ENCODE results near the gene TTC4. TPM values are rescaled to one million over a fixed set of nuclear protein-coding genes. Genes with fewer than 3 reads are reported as not detected.

Gene TTC4, protein sequence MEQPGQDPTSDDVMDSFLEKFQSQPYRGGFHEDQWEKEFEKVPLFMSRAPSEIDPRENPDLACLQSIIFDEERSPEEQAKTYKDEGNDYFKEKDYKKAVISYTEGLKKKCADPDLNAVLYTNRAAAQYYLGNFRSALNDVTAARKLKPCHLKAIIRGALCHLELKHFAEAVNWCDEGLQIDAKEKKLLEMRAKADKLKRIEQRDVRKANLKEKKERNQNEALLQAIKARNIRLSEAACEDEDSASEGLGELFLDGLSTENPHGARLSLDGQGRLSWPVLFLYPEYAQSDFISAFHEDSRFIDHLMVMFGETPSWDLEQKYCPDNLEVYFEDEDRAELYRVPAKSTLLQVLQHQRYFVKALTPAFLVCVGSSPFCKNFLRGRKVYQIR
- polyA plus RNA-seq: 21.7 TPM

DNA sequence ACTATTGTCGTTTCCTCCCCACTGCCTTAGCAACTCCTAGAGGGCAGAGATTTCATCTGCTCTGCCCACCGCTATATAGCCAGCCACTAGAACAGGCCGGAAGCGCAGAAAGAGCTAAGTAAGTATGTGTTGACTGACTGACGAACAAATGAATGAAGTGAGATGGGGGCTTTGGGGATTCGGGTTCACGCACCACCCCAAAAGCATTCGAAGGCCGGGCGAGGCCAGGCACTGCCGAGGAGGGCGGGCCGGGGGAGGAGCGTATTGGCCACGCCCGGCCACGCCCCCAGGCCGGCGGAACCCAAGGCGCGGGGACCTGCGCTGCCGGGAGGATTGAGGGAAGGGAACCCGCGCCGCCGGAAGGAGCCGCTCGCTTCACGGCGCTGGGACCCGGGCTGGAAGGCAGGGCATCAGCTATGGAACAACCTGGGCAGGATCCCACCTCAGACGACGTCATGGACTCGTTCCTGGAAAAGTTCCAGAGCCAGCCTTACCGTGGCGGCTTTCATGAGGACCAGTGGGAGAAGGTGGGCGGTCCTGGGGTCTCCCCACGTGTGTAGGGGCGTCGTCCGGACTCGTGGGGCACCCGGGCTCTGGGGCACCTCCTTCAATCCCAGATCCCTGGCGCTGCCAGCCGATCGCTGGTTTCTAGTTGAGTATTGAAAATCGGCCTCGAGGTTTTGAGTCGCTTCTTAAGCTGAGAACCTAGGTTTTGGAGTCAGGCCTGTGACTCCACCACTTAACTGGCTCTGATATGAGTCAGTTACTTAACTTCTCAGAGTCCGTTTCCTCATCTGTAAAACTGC lies at the start of gene TTC4:
Gene TTC4, plus strand, starts transcription at position 369 of the 806 bp plus-strand sequence. Its CDS starts 48 bp downstream, at position 417.
- Mint-ChIP-seq H3K9me3 (no peaks in the 10 kb centered on the region), H3K27ac (peak within 1 kb of the TSS; percentile 79 to 85 (median 83)), H3K27me3 (no peaks in the 10 kb centered on the region), H3K4me3 (peak within 1 kb of the TSS; percentile 76 to 96 (median 92)), H3K36me3 (peaks cover 6% of the 10 kb centered on the region), H3K4me1 (peaks cover 13 to 24% (median 21%) of the 10 kb centered on the region in 3 donors)

DNA sequence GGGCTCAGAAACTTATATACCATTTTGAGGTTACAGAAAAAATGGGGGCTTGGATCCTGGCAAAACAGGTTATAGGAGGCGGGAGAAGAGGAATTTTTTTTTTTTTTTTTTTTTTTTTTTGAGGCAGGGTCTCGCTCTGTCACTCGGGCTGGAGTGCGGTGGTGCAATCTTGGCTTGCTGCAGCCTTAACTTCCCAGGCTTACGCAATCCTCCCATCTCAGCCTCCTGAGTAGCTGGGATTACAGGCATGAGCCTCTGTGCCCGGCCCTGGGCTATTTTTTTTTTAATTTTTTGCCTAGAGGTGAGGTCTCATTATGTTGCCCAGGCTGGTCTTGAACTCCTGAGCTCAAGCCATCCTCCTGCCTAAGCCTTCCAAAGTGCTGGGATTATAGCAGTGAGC lies 49.3 kb upstream of the TTC4 start:
- Mint-ChIP-seq H3K4me3 (no peak overlapping the region), H3K27ac (no peak overlapping the region), H3K4me1 (no peaks in the 10 kb centered on the region), H3K27me3 (peaks cover 5% of the 10 kb centered on the region), H3K9me3 (peaks cover 0 to 3% (median 0%) of the 10 kb centered on the region in 3 donors), H3K36me3 (peaks cover 2% of the 10 kb centered on the region)

DNA sequence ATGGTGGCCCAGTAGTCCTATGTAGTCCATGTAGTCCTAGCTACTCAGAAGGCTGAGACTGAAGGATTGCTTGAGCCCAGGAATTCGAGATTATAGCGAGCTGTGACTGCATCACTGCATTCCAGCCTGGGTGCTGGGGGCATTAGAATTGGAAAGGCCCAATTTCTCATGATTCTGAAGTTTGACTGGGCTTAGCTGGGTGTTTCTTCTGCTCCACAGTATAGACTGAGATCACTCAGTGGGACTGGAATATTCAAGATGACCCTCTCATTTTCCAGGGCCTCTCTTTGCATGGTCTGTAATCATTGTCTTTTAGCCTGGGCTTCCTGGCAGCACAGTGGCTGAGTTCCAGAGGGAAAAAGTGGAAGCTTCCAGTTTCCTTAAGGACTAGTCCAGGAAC lies 47.9 kb upstream of the TTC4 start:
- Mint-ChIP-seq H3K4me3 (no peak overlapping the region), H3K36me3 (no peaks in the 10 kb centered on the region), H3K4me1 (no peaks in the 10 kb centered on the region), H3K9me3 (peaks cover 0 to 3% (median 0%) of the 10 kb centered on the region in 3 donors), H3K27me3 (peaks cover 7% of the 10 kb centered on the region), H3K27ac (no peak overlapping the region)

DNA sequence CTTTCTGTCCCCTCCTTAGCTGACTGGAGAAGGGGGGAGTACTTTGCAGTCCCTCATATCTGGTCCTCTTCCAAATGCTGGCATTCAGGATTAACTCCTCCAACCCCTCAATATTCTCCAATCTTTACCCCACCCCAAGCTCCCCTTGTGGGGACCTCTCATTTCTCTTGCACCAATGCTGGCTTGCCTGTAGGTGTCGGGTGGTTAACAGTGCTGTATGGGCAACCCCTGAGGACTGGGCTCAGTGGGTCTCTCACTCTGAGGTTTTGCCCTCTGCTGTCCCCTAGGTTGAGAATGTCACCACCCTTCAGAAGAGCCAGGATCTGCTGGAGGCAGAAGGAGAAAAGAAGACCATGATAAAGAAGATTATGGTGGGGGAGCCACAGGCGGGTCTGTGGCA lies 47.1 kb upstream of the TTC4 start:
- Mint-ChIP-seq H3K27me3 (peaks cover 7% of the 10 kb centered on the region), H3K4me3 (no peak overlapping the region), H3K4me1 (no peaks in the 10 kb centered on the region), H3K36me3 (no peaks in the 10 kb centered on the region), H3K9me3 (peaks cover 0 to 3% (median 3%) of the 10 kb centered on the region in 3 donors), H3K27ac (no peak overlapping the region)

DNA sequence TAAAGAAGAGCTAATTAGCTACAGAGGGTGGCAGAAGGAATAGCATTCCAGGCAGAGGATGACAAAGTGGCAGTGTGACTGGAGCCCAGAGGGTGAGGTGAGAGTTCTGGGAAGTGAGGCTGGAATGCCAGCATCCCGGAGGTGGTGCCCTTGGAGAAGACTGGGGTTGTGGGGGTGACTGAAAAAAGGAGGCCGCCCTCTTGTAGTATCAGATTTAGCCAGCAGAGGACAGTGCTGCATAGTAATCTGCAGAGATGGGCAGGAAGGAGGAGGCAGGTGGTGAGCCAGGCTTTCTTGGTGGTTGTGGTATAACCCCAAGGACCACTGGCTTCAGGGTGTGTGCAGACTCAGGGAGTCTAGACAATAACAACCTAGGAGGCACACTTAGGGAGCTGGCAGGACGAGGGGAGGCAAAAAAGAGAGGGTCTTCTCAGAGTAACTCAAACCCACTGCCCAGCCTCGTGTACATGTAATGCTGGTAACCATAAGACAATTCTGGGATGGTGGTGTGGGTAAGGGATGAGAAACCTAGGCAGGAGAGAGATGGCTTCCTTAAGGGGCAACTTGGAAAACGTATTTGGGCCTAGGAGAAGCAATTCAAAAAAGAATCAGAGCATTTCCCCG lies 43.6 kb upstream of the TTC4 start:
- Mint-ChIP-seq H3K27me3 (peaks cover 3% of the 10 kb centered on the region), H3K36me3 (no peaks in the 10 kb centered on the region), H3K9me3 (peaks cover 0 to 3% (median 0%) of the 10 kb centered on the region in 3 donors), H3K4me3 (no peak overlapping the region), H3K4me1 (no peaks in the 10 kb centered on the region), H3K27ac (no peak overlapping the region)

DNA sequence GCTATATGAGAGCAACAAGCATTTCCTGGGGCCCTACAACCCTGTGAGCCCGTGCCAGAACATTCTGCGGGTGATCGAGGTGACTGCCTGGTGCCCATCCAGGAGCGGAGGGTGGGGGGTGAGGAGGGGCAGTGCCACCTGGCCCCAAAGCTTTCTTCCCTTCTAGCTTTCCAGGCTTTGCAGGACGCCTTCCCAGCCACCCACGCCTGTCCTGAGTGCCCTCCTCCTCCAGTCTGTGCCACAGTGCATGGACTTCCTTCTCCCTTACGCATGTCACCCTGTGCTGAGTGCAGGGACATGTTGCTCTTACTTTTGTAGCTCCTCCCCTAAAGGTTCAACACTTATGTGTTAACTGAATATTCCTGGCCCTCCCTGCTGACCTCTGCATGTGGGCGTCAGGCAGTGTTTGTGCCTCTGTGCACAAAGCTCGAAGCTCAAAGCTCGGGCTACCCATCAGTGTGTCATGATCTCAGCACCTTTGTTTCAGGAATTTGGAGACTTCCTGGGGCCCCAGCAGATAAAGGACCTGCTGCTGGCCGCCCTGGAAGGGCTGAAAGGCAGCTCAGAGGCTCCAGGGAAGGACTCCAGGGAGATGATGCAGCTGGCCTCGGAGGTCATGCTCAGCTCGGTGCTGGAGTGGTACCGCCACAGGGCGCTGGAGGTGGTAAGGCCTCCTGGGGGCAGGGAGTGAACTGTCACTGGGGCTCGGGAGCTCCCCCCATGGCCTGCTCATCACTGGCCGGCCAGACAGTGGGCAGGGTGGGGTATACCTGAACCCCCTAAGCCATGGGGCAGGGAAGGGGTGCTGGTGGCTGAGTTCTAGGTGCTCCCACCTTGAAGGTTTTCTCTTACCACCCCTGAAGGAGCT lies 36.7 kb upstream of the TTC4 start:
- no peaks in the 10 kb centered on the region for H3K9me3 Mint-ChIP-seq
- peaks cover 0 to 1% (median 0%) of the 10 kb centered on the region in 3 donors for H3K4me1 Mint-ChIP-seq
- H3K4me3 Mint-ChIP-seq: no peak overlapping the region
- H3K27me3 Mint-ChIP-seq: no peaks in the 10 kb centered on the region
- no peaks in the 10 kb centered on the region for H3K36me3 Mint-ChIP-seq
- H3K27ac Mint-ChIP-seq: no peak overlapping the region

DNA sequence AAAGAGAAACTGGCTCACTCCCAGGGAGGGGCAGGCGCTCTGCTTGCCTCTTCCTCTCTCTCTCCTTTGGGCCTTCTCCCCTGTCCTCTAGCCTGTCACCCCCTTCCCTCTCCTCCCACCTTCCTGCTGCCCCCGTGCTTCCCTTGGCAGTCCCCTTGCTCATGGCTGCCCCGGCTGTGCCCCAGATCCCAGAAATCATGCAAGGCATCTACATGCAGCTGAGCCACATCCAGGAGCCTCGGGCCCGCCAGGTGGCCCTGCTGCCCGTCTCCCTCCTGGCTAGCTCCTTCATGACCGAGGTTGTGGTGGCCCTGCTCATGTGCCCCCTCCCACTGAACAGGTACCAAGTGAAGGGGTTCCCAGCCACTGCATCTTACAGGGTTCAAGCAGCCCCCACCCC lies 36.0 kb upstream of the TTC4 start:
- Mint-ChIP-seq H3K36me3 (no peaks in the 10 kb centered on the region), H3K4me3 (no peak overlapping the region), H3K27me3 (peaks cover under 1% of the 10 kb centered on the region), H3K27ac (no peak overlapping the region), H3K4me1 (peaks cover 0 to 1% (median 0%) of the 10 kb centered on the region in 3 donors), H3K9me3 (no peaks in the 10 kb centered on the region)

DNA sequence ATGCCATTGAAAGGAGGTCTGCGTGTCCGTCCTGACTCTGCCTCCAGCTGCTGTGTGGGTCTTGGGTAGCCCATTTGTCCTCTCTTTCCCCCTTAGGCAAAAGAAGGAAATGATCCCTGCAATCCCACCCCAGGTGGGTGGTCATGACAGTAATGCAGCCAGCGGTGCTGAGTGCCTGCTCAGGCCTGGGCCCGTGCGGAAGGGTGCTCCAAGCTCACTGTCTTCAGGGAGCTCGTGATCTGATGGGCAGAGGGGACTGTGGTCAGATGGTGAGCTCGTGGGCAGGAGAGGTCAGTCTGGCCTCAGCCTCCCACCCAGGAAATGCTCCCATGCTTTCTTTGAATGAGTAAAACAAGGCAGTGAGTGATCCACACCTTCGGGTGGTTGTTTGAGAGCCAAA lies 35.3 kb upstream of the TTC4 start:
- Mint-ChIP-seq H3K27me3 (peaks cover 2% of the 10 kb centered on the region), H3K36me3 (no peaks in the 10 kb centered on the region), H3K27ac (peak overlapping the region in 1 of 3 donors; percentile 57), H3K9me3 (no peaks in the 10 kb centered on the region), H3K4me3 (no peak overlapping the region), H3K4me1 (peaks cover 0 to 1% (median 0%) of the 10 kb centered on the region in 3 donors)

DNA sequence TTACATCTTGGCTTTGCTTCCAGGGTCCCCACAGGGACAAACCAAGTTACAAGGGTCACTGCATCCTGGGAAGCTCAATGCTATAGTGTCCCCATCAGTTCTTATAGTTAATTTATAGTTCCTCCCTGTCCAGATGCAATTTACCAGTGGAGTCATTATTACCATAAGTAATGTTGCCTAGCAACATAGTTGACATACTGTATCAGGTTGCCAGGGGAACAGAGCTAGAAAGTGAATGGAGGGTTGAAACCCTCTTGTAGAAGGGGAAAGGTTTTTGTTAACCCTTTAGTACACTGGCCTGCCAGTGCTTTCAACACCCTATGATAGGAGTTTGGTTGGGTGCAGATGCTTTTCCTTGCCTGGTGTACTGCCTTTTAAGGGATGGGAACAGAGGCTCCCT lies 34.3 kb upstream of the TTC4 start:
- no peak overlapping the region for H3K4me3 Mint-ChIP-seq
- peaks cover 2% of the 10 kb centered on the region for H3K27me3 Mint-ChIP-seq
- H3K9me3 Mint-ChIP-seq: no peaks in the 10 kb centered on the region
- H3K4me1 Mint-ChIP-seq: peaks cover 0 to 1% (median 0%) of the 10 kb centered on the region in 3 donors
- H3K36me3 Mint-ChIP-seq: no peaks in the 10 kb centered on the region
- H3K27ac Mint-ChIP-seq: no peak overlapping the region

DNA sequence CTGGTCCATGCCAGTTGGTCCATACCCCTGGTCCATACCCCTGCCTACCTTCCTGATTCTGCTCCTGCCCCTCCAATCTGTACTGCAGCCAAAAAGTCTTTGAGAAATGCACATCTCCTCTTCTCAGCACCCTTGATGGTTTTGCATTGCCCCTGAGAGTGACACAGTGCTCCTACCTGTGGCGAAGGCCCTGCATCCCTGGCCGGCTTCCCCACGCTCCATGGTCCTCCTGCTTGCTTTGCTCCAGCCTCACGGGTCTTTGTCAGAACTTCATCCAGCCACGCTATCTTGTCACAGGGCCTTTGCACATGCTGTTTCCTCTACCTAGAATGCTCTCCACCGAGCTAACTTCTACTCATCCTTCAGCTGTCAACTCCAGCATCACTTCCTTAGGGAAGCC lies 32.2 kb upstream of the TTC4 start:
- Mint-ChIP-seq H3K4me3 (no peak overlapping the region), H3K9me3 (no peaks in the 10 kb centered on the region), H3K27me3 (peaks cover 4% of the 10 kb centered on the region), H3K27ac (no peak overlapping the region), H3K36me3 (no peaks in the 10 kb centered on the region), H3K4me1 (no peaks in the 10 kb centered on the region)

DNA sequence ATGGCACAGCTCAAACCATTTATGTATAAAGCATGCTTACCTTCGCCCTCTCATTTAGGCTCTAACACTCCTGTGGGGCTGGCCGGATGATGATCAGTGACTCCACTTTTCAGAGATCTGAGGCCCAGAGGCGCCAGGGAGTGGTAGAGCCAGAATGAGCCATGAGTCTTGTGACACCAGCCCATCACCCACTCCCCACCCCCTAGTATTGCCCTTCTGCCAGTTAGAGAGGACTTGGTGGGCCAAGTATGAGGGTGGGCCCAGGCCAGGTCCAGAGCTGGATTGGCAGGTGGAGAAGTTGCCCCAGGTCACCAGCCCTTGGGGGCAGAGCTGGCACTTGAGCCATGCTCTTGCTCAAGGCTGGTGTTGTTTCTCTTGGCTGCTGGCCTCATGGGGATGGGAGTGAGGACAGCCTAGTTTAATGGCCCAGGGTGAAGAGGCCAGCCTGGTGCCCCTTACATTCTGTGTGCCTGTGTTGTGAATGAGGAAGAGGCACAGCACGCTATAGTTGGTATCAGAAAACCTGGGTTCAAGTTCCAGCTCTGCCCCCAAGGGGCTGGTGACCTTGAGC lies 30.2 kb upstream of the TTC4 start:
- no peaks in the 10 kb centered on the region for H3K36me3 Mint-ChIP-seq
- no peak overlapping the region for H3K27ac Mint-ChIP-seq
- no peaks in the 10 kb centered on the region for H3K9me3 Mint-ChIP-seq
- peaks cover 5% of the 10 kb centered on the region for H3K27me3 Mint-ChIP-seq
- H3K4me3 Mint-ChIP-seq: no peak overlapping the region
- H3K4me1 Mint-ChIP-seq: no peaks in the 10 kb centered on the region

DNA sequence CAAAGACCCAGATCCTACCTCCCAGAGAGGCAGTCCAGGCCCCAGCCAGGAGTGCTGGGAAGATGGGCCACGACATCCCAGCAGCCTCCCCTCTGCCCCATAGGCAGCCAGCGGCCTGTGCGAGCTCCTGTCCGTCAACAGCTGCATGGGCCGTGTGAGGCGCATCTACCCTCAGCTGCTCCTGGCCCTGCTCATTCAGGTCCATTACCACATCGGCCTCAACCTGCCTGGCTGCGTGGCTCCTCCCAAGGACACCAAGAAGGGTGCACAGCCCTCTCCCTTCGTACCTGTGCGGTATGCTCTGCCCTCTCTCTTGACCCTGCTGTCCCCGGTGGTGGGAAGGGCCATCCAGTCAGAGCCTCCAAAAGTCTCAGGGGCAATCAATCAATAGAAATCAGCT lies 29.5 kb upstream of the TTC4 start:
- H3K9me3 Mint-ChIP-seq: no peaks in the 10 kb centered on the region

DNA sequence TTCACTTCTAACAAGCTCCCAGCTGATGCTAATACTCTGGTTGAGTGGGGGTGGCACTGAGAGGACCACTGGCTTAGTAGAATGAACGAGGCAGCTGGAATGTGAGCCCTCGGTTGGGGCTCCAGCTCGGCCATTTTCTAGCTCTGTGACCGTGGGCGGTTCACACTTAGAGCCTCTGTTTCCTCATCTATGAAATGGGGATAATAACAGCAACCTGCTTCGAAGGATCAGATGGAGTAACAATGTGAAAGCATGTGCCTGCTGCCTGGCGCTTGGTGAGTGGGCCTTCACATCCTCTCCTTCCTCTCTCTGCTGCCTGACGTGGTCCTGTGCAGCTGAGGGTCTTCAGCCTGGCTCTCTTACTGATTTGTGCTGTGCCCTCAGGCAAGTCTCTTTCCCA lies 20.9 kb upstream of the TTC4 start:
- H3K27ac Mint-ChIP-seq: no peak overlapping the region
- no peak overlapping the region for H3K4me3 Mint-ChIP-seq
- no peaks in the 10 kb centered on the region for H3K9me3 Mint-ChIP-seq
- H3K36me3 Mint-ChIP-seq: no peaks in the 10 kb centered on the region
- peaks cover 0 to 2% (median 0%) of the 10 kb centered on the region in 3 donors for H3K4me1 Mint-ChIP-seq
- H3K27me3 Mint-ChIP-seq: peaks cover 7% of the 10 kb centered on the region

More for the DNA sequence above, 29.5 kb upstream of the TTC4 start:
- Mint-ChIP-seq H3K4me1 (no peaks in the 10 kb centered on the region), H3K4me3 (no peak overlapping the region), H3K36me3 (no peaks in the 10 kb centered on the region), H3K27me3 (peaks cover 5% of the 10 kb centered on the region), H3K27ac (peak overlapping the region in 1 of 3 donors; percentile 40)

DNA sequence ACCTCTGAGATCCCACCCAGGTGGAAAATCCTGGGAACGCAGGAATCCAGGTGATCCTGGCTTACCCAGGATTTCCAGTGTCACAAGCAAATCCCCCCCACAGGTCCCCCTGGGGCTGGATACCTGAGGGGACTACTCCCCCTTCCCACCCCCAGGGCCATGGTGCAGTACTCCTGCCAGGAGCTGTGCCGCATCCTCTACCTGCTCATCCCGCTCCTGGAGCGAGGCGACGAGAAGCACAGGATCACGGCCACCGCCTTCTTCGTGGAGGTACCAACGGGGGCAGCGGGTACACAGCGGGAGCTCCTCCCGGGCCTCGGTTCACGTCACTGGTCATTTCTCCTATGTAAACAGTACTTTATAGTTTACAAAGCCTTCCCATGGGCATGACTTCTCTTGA lies 20.4 kb upstream of the TTC4 start:
- H3K36me3 Mint-ChIP-seq: no peaks in the 10 kb centered on the region
- H3K27ac Mint-ChIP-seq: no peak overlapping the region
- no peak overlapping the region for H3K4me3 Mint-ChIP-seq
- peaks cover 7% of the 10 kb centered on the region for H3K27me3 Mint-ChIP-seq
- no peaks in the 10 kb centered on the region for H3K9me3 Mint-ChIP-seq
- peaks cover 0 to 2% (median 0%) of the 10 kb centered on the region in 3 donors for H3K4me1 Mint-ChIP-seq

Data from IgD-negative memory B cell (primary cell).